H1 (cell line): ENCODE results near the gene GALNT1. TPM values are rescaled to one million over a fixed set of nuclear protein-coding genes. Genes with fewer than 3 reads are reported as not detected.
"Not testable (repeated sequence)": the region's sequence is repeated elsewhere in the genome, so short reads cannot be mapped to it uniquely, and the experiment has no call there.

ENCODE experiments used
- CTCF ChIA-PET: fragments of 300-600 bp; sonication (Branson Sonifier 250); formaldehyde crosslinking; loops from one replicate; lab custom pipeline; 2021; ENCODE audit not compliant: partially characterized antibody; lab: Charles Lee
- POLR2A ChIA-PET: fragments of 300-600 bp; sonication (Branson Sonifier 250); formaldehyde crosslinking; loops from one replicate; lab custom pipeline; 2021; ENCODE audit warnings: inconsistent platforms; ENCODE audit not compliant: partially characterized antibody; lab: Charles Lee
- DNase-seq, 2 experiments: peaks; one replicate each; pipeline versions ENCODE4 v3.0.0 to v3.0.0-alpha.2; 2010 to 2022; ENCODE audit warnings: low spot score in 2 of 2, low read depth in 1 of 2, mixed read lengths in 1 of 2
- FAIRE-seq: peaks from 2 replicates; lab custom pipeline; 2011; peaks lifted over from hg19 to GRCh38; lab: Jason Lieb, UNC
- H2AFZ ChIP-seq: 2 replicates; pipeline ENCODE4 v1.8.1; 2012; ENCODE audit warnings: low read length, inconsistent platforms
- H2AK5ac ChIP-seq: 2 replicates; pipeline ENCODE4 v1.6.1; 2013; ENCODE audit warnings: low read depth, low read length
- H2BK120ac ChIP-seq: replicated peaks from 2 replicates; pipeline ENCODE3; 2013; ENCODE audit warnings: low read depth, low read length, inconsistent platforms
- H2BK12ac ChIP-seq: 2 replicates; pipeline ENCODE4 v1.6.1; 2013; ENCODE audit warnings: low read depth, low read length
- H2BK15ac ChIP-seq: 2 replicates; pipeline ENCODE4 v1.6.1; 2013; ENCODE audit warnings: low read length
- H2BK20ac ChIP-seq: 2 replicates; pipeline ENCODE4 v1.6.1; 2013; ENCODE audit warnings: low read length
- H2BK5ac ChIP-seq: 2 replicates; pipeline ENCODE4 v1.6.1; 2013; ENCODE audit warnings: low read depth, low read length
- H3K14ac ChIP-seq: 2 replicates; pipeline ENCODE4 v1.6.1; 2013; ENCODE audit warnings: inconsistent platforms; ENCODE audit not compliant: insufficient read length
- H3K18ac ChIP-seq: 2 replicates; pipeline ENCODE4 v1.6.1; 2013; ENCODE audit warnings: low read length; ENCODE audit errors: extremely low read depth
- H3K23ac ChIP-seq: 2 replicates; pipeline ENCODE4 v1.6.1; 2013; ENCODE audit warnings: inconsistent platforms; ENCODE audit not compliant: insufficient read length
- H3K23me2 ChIP-seq: 2 replicates; pipeline ENCODE4 v1.6.1; 2013; ENCODE audit warnings: low read depth, low read length
- H3K27ac ChIP-seq: 2 replicates; pipeline ENCODE4 v1.6.1; 2011; ENCODE audit warnings: low read depth, low read length, inconsistent platforms
- H3K27me3 ChIP-seq, 4 experiments: replicated peaks in 1 of 4; 1 replicate in 1 of 4; 2 replicates in 3 of 4; pipeline versions ENCODE4 v1.6.1 to v1.8.1; 2011 to 2013; ENCODE audit warnings: low read length in 3 of 4, mild to moderate bottlenecking in 3 of 4, inconsistent platforms in 2 of 4, mixed read lengths in 2 of 4, moderate library complexity in 1 of 4; ENCODE audit not compliant: control insufficient read depth in 3 of 4, insufficient read depth in 3 of 4; ENCODE audit errors: extremely low read depth in 1 of 4
- H3K36me3 ChIP-seq, 4 experiments: 2 replicates each; pipeline versions ENCODE4 v1.6.1 to v1.8.1; 2011 to 2013; ENCODE audit warnings: mild to moderate bottlenecking in 4 of 4, low read length in 3 of 4, moderate library complexity in 2 of 4, control low read depth in 1 of 4, inconsistent platforms in 1 of 4; ENCODE audit not compliant: insufficient read depth in 4 of 4, control insufficient read depth in 2 of 4
- H3K4ac ChIP-seq: replicated peaks from 2 replicates; pipeline ENCODE3; 2013; ENCODE audit warnings: low read length, low read depth, mixed read lengths, inconsistent platforms; ENCODE audit not compliant: insufficient read length
- H3K4me1 ChIP-seq, 4 experiments: replicated peaks in 1 of 4; 1 replicate in 1 of 4; 2 replicates in 3 of 4; pipeline versions ENCODE4 v1.6.1 to v1.8.1; 2011 to 2013; ENCODE audit warnings: low read length in 3 of 4, inconsistent platforms in 2 of 4, mixed read lengths in 1 of 4; ENCODE audit not compliant: insufficient read depth in 4 of 4, control insufficient read depth in 3 of 4
- H3K4me2 ChIP-seq, 2 experiments: 2 replicates each; pipeline versions ENCODE4 v1.6.1 to v1.8.1; 2011 to 2013; ENCODE audit warnings: low read depth in 2 of 2, low read length in 2 of 2, control low read depth in 1 of 2, inconsistent platforms in 1 of 2, mild to moderate bottlenecking in 1 of 2; ENCODE audit not compliant: insufficient read depth in 1 of 2
- H3K4me3 ChIP-seq, 4 experiments: fragments of 200-600, 300-600 bp in 1 of 4; sonication (generic), shearing (Covaris generic), sonication (Bioruptor Twin) in 1 of 4; 2 replicates each; pipeline versions ENCODE4 v1.5.1 to v1.8.1; 2011 to 2016; ENCODE audit warnings: low read length in 4 of 4, low read depth in 3 of 4, control low read depth in 2 of 4, inconsistent platforms in 2 of 4, mild to moderate bottlenecking in 2 of 4, mixed read lengths in 1 of 4, moderate library complexity in 1 of 4; ENCODE audit not compliant: insufficient read depth in 2 of 4; ENCODE audit errors: extremely low read depth in 1 of 4
- H3K56ac ChIP-seq: replicated peaks from 2 replicates; pipeline ENCODE3; 2013; ENCODE audit warnings: low read depth, mild to moderate bottlenecking, mixed read lengths, low read length, inconsistent platforms; ENCODE audit not compliant: insufficient read length
- H3K79me1 ChIP-seq: 2 replicates; pipeline ENCODE4 v1.6.1; 2013; ENCODE audit warnings: low read depth, low read length, control low read depth
- H3K79me2 ChIP-seq, 2 experiments: 2 replicates each; pipeline versions ENCODE4 v1.6.1 to v1.8.1; 2012 to 2013; ENCODE audit warnings: low read length in 2 of 2, mild to moderate bottlenecking in 2 of 2, inconsistent platforms in 1 of 2; ENCODE audit not compliant: insufficient read depth in 2 of 2, control insufficient read depth in 1 of 2
- H3K9ac ChIP-seq, 4 experiments: replicated peaks in 1 of 4; 1 replicate in 1 of 4; 2 replicates in 3 of 4; pipeline versions ENCODE4 v1.6.1 to v1.8.1; 2011 to 2013; ENCODE audit warnings: low read depth in 3 of 4, low read length in 3 of 4, control low read depth in 2 of 4, mild to moderate bottlenecking in 2 of 4, moderate library complexity in 2 of 4, inconsistent platforms in 1 of 4; ENCODE audit errors: extremely low read depth in 1 of 4
- H3K9me3 ChIP-seq, 2 experiments: 2 replicates each; pipeline versions ENCODE4 v1.6.1 to v1.8.1; 2012 to 2013; ENCODE audit warnings: mild to moderate bottlenecking in 2 of 2, moderate library complexity in 2 of 2, control low read depth in 1 of 2, inconsistent platforms in 1 of 2, low read depth in 1 of 2, low read length in 1 of 2, mixed read lengths in 1 of 2; ENCODE audit not compliant: insufficient read depth in 2 of 2
- H4K20me1 ChIP-seq, 2 experiments: replicated peaks in 1 of 2; 2 replicates each; pipeline versions ENCODE3 to v1.8.1; 2011 to 2013; ENCODE audit warnings: inconsistent platforms in 2 of 2, low read length in 2 of 2, mild to moderate bottlenecking in 1 of 2; ENCODE audit not compliant: insufficient read depth in 2 of 2, control insufficient read depth in 1 of 2
- H4K5ac ChIP-seq: 2 replicates; pipeline ENCODE4 v1.6.1; 2013; ENCODE audit warnings: low read length, low read depth, mixed read lengths, inconsistent platforms; ENCODE audit not compliant: insufficient read length
- H4K8ac ChIP-seq: 2 replicates; pipeline ENCODE4 v1.8.0; 2013; ENCODE audit warnings: mild to moderate bottlenecking, moderate library complexity, low read length, inconsistent platforms; ENCODE audit not compliant: insufficient read depth; ENCODE audit errors: extremely low read depth
- H4K91ac ChIP-seq: replicated peaks from 2 replicates; pipeline ENCODE3; 2013; ENCODE audit warnings: low read length, mixed read lengths, inconsistent platforms; ENCODE audit not compliant: insufficient read length
- whole genome bisulfite sequencing, 2 experiments: shearing (Covaris generic) in 1 of 2; methylation state at CpG; one replicate each; pipeline versions ENCODE4 v1.1.6 to v1.1.7; 2013 to 2015; ENCODE audit warnings: low lambda C conversion rate in 2 of 2, mixed read lengths in 2 of 2, inconsistent platforms in 1 of 2, low coverage in 1 of 2, missing lambda C conversion rate in 1 of 2; ENCODE audit not compliant: insufficient replicate concordance in 2 of 2, insufficient coverage in 1 of 2, insufficient read length in 1 of 2; ENCODE audit errors: extremely low coverage in 1 of 2, missing lambda C conversion rate in 1 of 2; 5-methylcytosine and 5-hydroxymethylcytosine counted together
- polyA plus RNA-seq, 7 experiments: library from polyadenylated mRNA; depleted of rRNA in 3 of 7; stranded (reverse) in 5 of 7; unstranded in 2 of 7; fragments of >200 nt in 5 of 7; fragments of 200-250 nt in 2 of 7; gene quantifications; 1 replicate in 5 of 7; 2 replicates in 1 of 7; 4 replicates in 1 of 7; pipeline versions ENCODE4 v1.2.1 to v1.2.3, GENCODE V29; 2011 to 2013; ENCODE audit warnings: missing spikeins in 2 of 7, mixed read lengths in 2 of 7
- total RNA-seq: library from RNA; stranded (reverse); fragmentation: NEBNext Ultra II Directional; extraction: Animal tissue kit (Norgen Biotek cat#: 25700); gene quantifications from 2 replicates; pipeline ENCODE4 v1.2.1, GENCODE V29; 2021

Gene GALNT1
- total and polyA plus RNA-seq, 2 of the 8 experiments (the other 6 are each of a cell fraction or from before 2014, with no cell fraction given) = 22.4 to 101 TPM

- H3K4me3 ChIP-seq, H3K14ac ChIP-seq, H3K18ac ChIP-seq, CTCF ChIA-PET, H3K79me1 ChIP-seq, DNase-seq, H2BK120ac ChIP-seq, H3K4me2 ChIP-seq, H4K20me1 ChIP-seq, H2AK5ac ChIP-seq, H4K91ac ChIP-seq, H3K79me2 ChIP-seq, H4K8ac ChIP-seq, H2BK5ac ChIP-seq, H3K56ac ChIP-seq, H3K4me1 ChIP-seq, H3K23ac ChIP-seq, H3K23me2 ChIP-seq, H2BK15ac ChIP-seq, H2BK20ac ChIP-seq, H3K27me3 ChIP-seq, POLR2A ChIA-PET, H3K9ac ChIP-seq, H2BK12ac ChIP-seq, H2AFZ ChIP-seq, H3K36me3 ChIP-seq, FAIRE-seq, H3K4ac ChIP-seq, H3K27ac ChIP-seq, H4K5ac ChIP-seq, H3K9me3 ChIP-seq: not testable (repeated sequence)
- 96% methylated on average over 6 of the region's 6 CpGs; no CpG with 5 or more reads in 1 of the 2 experiments for WGBS, 2 experiments
Measured at GRCh38 chr18:35576240-35576845, 5.2 kb upstream of the GALNT1 start.
